ENCODE results near the gene MFSD2A.
"Not testable (repeated sequence)": the region's sequence is repeated elsewhere in the genome, so short reads cannot be mapped to it uniquely, and the experiment has no call there.

The MFSD2A gene

DNA sequence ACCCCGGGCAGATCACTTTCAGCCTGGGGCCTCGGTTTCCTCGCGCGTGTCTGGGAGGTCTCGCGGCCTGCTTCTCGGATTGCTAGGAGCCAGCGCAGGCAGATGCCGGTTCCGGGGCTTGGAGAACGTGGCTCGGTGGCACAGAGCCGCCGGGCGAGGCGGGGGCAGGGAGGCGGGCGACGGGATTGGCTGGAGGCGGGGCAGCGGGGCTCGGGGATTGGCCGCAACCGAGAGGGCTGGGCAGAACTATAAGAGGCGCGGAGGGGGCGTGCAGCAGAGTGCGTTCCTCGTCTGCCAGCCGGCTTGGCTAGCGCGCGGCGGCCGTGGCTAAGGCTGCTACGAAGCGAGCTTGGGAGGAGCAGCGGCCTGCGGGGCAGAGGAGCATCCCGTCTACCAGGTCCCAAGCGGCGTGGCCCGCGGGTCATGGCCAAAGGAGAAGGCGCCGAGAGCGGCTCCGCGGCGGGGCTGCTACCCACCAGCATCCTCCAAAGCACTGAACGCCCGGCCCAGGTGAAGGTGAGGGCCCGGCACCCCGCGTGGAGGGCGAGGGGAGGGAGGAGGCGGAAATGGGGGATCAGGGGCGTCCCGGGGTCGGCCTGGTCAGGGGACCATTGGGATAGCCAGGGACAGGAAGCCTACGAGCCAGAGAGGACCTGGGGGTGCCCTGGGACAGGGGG, at the start of gene MFSD2A:
TSS of gene MFSD2A (plus strand) at position 276 of the 677 bp plus-strand sequence. CDS start at position 424, 148 bp downstream.
- TF ChIP-seq, protein P1, sequence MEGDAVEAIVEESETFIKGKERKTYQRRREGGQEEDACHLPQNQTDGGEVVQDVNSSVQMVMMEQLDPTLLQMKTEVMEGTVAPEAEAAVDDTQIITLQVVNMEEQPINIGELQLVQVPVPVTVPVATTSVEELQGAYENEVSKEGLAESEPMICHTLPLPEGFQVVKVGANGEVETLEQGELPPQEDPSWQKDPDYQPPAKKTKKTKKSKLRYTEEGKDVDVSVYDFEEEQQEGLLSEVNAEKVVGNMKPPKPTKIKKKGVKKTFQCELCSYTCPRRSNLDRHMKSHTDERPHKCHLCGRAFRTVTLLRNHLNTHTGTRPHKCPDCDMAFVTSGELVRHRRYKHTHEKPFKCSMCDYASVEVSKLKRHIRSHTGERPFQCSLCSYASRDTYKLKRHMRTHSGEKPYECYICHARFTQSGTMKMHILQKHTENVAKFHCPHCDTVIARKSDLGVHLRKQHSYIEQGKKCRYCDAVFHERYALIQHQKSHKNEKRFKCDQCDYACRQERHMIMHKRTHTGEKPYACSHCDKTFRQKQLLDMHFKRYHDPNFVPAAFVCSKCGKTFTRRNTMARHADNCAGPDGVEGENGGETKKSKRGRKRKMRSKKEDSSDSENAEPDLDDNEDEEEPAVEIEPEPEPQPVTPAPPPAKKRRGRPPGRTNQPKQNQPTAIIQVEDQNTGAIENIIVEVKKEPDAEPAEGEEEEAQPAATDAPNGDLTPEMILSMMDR (IDR thresholded peaks at IDR 0.05; ENCODE audit: extremely low read depth, missing control alignments): no peak
- peak; percentile 91 for DNase-seq (ENCODE audit: low spot score)

DNA sequence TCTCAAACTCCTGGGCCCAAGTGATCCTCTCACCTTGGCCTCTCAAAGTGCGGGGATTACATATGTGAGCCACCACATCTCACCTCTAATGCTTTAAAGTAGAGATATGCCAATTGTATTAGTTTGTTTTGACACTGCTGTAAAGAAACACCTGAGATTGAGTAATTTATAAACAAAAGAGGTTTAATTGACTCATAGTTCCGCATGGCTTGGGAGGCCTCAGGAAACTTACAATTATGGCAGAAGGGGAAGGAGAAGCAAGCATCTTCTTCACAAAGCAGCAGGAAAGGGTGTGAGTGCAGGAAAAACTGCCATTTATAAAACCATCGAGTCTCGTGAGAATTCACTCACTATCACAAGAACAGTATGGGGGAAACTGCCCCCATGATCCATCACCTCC, 49.8 kb upstream of the MFSD2A start:
- DNase-seq (ENCODE audit: low spot score): no peak
- TF ChIP-seq, protein P1 (IDR thresholded peaks at IDR 0.05; ENCODE audit: extremely low read depth, missing control alignments): no peak

DNA sequence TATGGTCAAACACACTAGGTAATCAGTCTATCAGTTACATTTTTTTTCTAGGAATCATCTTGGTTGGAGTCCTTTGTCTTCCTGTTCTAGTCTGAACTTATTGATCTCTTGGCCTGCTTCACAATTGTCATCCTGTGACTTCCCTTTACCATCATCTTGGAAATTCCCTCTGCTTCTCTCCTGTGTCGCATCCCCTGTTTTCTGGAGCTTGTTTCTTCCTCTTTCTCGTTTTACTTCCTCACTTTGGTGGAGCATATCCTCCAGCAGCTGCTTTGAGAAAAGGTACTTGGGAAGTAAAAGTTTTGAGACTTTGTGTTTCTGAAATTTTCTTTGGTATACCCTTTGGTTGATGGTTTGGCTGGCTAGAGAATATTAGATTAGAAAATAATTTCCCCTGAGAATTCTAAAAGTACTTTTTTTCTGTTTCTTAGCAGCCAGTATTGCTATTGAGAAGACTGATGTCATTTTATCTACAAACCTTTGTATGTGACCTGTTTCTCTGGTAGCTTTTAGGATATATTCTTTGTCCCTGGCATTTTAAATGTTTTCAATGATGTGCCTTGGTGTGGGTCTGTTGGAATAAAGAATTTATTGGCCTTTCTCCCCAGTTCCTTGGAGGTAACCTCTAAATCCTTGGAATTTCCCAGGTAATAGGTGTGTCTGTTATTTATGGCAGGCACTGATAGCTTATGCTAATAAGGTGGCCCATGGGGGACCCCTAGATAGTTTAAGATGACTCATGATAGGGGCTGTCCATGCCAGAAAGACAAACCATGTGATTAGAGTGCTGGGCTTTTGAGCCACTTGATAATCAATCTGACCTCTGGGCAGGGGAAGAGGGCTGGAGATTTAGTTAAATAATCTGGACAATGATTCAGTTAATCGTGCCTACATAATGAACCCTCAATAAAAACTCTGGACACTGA, 47.2 kb upstream of the MFSD2A start:
- DNase-seq (ENCODE audit: low spot score): no peak
- TF ChIP-seq, protein P1 (IDR thresholded peaks at IDR 0.05; ENCODE audit: extremely low read depth, missing control alignments): no peak

DNA sequence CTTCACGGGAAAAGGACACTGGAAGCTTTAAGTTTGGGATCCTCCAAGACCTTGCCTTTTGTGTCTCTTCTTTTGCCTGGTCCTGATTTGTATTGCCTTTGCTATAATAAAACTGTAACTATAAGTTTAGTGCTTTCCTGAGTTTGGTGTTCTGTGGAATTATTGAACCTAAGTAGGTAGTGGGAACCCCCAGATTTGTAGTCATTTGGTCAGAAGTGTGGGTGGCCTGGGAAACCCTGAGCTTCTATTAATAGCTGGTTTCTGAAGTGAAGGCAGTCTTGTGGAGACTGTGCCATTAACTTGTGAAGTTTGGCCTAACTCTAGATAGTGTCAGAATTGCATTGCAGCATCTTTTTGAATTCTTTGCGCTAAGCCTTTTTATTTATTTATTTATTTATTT, 46.4 kb upstream of the MFSD2A start:
- TF ChIP-seq, protein P1 (IDR thresholded peaks at IDR 0.05; ENCODE audit: extremely low read depth, missing control alignments): no peak

DNA sequence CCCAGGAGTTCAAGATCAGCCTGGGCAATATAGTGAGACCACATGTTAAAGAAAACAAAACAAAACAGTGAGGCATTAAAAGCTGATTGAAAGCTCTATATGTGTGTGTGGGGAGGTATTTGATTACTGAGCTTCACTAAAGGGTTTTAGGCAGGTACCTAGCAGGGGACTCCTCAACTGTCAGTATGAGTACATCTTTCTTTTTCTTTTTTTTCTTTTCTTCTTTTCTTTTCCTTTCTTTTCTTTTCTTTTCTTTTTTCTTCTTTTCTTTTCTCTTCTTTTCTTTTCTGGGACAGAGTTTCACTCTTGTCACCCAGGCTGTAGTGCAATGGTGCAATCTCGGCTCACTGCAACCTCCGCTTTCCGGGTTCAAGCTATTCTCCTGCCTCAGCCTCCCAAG, 44.7 kb upstream of the MFSD2A start:
- no peak for DNase-seq (ENCODE audit: low spot score)

More for the DNA sequence above, 46.4 kb upstream of the MFSD2A start:
- no peak for DNase-seq (ENCODE audit: low spot score)

DNA sequence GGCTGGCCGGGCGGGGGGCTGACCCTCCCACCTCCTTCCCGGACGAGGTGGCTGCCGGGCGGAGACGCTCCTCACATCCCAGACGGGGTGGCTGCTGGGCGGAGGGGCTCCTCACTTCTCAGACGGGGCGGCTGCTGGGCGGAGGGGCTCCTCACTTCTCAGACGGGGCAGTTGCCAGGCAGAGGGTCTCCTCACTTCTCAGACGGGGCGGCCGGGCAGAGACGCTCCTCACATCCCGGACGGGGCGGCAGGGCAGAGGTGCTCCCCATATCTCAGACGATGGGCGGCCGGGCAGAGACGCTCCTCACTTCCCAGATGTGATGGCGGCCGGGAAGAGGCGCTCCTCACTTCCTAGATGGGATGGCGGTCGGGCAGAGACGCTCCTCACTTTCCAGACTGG, 41.8 kb upstream of the MFSD2A start:
- not testable (repeated sequence) for DNase-seq (ENCODE audit: low spot score)

More for the DNA sequence above, 44.7 kb upstream of the MFSD2A start:
- TF ChIP-seq, protein P1 (IDR thresholded peaks at IDR 0.05; ENCODE audit: extremely low read depth, missing control alignments): no peak

DNA sequence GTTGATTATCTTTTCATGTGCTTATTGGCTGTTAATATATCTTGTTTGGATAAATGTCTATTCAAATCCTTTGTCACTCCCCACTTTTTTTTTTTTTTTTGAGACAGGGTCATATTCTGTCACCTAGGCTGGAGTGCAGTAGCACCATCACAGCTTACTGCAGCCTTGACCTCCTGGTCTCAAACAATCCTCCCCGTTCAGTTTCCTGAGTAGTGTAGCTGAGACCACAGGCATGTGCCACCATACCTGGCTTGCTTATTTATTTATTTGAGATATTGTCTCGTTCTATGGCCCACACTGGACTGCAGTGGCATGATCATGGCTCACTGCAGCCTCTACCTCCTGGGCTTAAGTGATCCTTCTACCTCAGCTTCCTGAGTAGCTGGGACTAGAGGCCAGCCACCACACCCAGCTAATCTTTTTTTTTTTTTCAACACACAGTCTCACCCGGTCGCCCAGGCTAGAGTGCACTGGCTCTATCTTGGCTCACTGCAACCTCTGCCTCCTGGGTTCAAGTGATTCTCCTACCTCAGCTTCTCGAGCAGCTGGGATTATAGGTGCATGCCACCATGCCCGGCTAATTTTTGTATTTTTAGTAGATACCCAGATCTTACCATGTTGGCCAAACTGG, 39.3 kb upstream of the MFSD2A start:
- TF ChIP-seq, protein P1 (IDR thresholded peaks at IDR 0.05; ENCODE audit: extremely low read depth, missing control alignments): no peak
- DNase-seq (ENCODE audit: low spot score): no peak
